GM23248 (cell line): ENCODE measurements around the gene LY6G6C.

ENCODE experiments used
- EZH2 ChIP-seq: fragments of 200-600 bp; sonication (generic); IDR thresholded peaks from 2 replicates; pipeline ENCODE4 v1.6.1; 2018; ENCODE audit warnings: antibody characterized with exemption, mild to moderate bottlenecking; ENCODE audit not compliant: insufficient read depth, poor library complexity, severe bottlenecking
- EZH2phosphoT487 ChIP-seq: fragments of 200-600 bp; sonication (generic); IDR thresholded peaks from 2 replicates; pipeline ENCODE4 v1.6.1; 2018; ENCODE audit warnings: antibody characterized with exemption, moderate library complexity, mild to moderate bottlenecking, low read depth; ENCODE audit not compliant: insufficient read depth

- TF ChIP-seq EZH2phosphoT487 = no peak
- no peak for TF ChIP-seq EZH2
Measured at GRCh38 chr6:31761343-31761742, 39.8 kb upstream of the LY6G6C start.
